Neutrophil (primary cell): Measurements from ENCODE around the gene MDK.

ENCODE experiments used
- H3K27ac ChIP-seq: fragments of 200-600 bp; sonication (generic); 2 replicates; pipeline ENCODE4 v1.5.1; 2016; ENCODE audit warnings: mild to moderate bottlenecking, moderate library complexity
- H3K27me3 ChIP-seq: fragments of 200-600 bp; sonication (generic); 2 replicates; pipeline ENCODE4 v1.6.0; 2016; ENCODE audit warnings: mild to moderate bottlenecking
- H3K36me3 ChIP-seq: fragments of 200-600 bp; sonication (generic); 2 replicates; pipeline ENCODE4 v1.5.1; 2017
- H3K4me1 ChIP-seq, 2 experiments: fragments of 200-600 bp in 1 of 2; sonication (generic) in 1 of 2; 1 replicate in 1 of 2; 2 replicates in 1 of 2; pipeline versions ENCODE4 v1.5.1 to v1.6.1; 2013 to 2016; ENCODE audit warnings: low read depth in 1 of 2, low read length in 1 of 2, mild to moderate bottlenecking in 1 of 2, moderate library complexity in 1 of 2; ENCODE audit not compliant: control insufficient read depth in 1 of 2, insufficient read depth in 1 of 2
- H3K4me3 ChIP-seq, 2 experiments: fragments of 200-600 bp in 1 of 2; sonication (generic) in 1 of 2; 1 replicate in 1 of 2; 2 replicates in 1 of 2; pipeline ENCODE4 v1.5.1; 2013 to 2016; ENCODE audit warnings: low read depth in 1 of 2, low read length in 1 of 2, mild to moderate bottlenecking in 1 of 2, moderate library complexity in 1 of 2
- H3K9me3 ChIP-seq: fragments of 200-600 bp; sonication (generic); 2 replicates; pipeline ENCODE4 v1.5.1; 2016
- CTCF ChIP-seq: fragments of 200-600 bp; sonication (generic); IDR thresholded peaks from 2 replicates; pipeline ENCODE4 v1.5.1; 2016; ENCODE audit warnings: antibody characterized with exemption

MDK gene

GRCh38 chr11:46383404-46383758 lies 1.9 kb downstream of the MDK start:
- H3K27ac ChIP-seq: no peak overlapping the region
- no peak for TF ChIP-seq CTCF
- H3K4me1 ChIP-seq: peaks cover 29 to 54% of the 10 kb centered on the region in 2 experiments
- H3K36me3 ChIP-seq: peaks cover 13% of the 10 kb centered on the region
- H3K27me3 ChIP-seq: peaks cover 78% of the 10 kb centered on the region
- H3K4me3 ChIP-seq: no peak overlapping the region
- H3K9me3 ChIP-seq: no peaks in the 10 kb centered on the region

DNA sequence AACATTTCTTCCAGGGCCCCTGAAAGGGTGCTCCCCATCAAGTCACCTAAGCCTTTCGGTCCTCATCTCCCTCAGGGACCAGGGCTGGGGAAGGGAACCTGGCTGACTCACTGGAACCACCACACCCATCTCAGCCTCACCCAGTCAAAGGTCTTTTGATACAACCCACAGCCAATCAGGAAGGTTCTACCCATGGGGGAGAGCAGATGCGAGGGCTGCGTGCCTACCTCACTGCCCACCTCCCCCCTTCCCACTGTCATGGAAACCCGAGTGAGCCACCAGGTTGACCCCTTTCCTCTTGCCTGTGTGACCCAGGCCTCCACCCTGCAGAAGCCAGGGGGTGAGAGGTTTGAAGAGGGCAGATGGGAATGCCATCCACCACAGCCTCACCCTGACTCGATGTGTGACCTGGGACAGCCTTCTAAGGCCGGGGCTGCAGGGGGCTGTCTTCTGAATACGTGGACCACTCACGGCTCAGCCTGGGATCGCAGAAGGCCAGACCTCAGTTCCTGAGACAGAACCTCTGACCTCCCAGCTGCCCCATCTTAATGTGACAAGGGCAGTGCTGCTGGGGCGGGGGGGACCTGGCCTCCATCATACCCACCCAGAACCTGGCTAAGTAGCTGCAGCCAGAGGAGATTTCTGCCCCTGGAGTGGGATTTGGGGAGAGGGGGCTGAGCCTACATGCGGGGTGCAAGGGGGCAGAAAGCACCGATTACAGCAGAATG lies 2.7 kb downstream of the MDK start:
- no peak for TF ChIP-seq CTCF
- Histone ChIP-seq H3K4me3 (no peak overlapping the region), H3K27me3 (peaks cover 86% of the 10 kb centered on the region), H3K9me3 (no peaks in the 10 kb centered on the region), H3K4me1 (peaks cover 21 to 47% of the 10 kb centered on the region in 2 experiments), H3K36me3 (peaks cover 7% of the 10 kb centered on the region), H3K27ac (no peak overlapping the region)

GRCh38 chr11:46385169-46386004 lies 3.9 kb downstream of the MDK start:
- Histone ChIP-seq H3K27ac (no peak overlapping the region), H3K9me3 (no peaks in the 10 kb centered on the region), H3K27me3 (peaks cover 98% of the 10 kb centered on the region), H3K4me3 (no peak overlapping the region), H3K36me3 (no peaks in the 10 kb centered on the region), H3K4me1 (peaks cover 21 to 47% of the 10 kb centered on the region in 2 experiments)
- no peak for TF ChIP-seq CTCF

DNA sequence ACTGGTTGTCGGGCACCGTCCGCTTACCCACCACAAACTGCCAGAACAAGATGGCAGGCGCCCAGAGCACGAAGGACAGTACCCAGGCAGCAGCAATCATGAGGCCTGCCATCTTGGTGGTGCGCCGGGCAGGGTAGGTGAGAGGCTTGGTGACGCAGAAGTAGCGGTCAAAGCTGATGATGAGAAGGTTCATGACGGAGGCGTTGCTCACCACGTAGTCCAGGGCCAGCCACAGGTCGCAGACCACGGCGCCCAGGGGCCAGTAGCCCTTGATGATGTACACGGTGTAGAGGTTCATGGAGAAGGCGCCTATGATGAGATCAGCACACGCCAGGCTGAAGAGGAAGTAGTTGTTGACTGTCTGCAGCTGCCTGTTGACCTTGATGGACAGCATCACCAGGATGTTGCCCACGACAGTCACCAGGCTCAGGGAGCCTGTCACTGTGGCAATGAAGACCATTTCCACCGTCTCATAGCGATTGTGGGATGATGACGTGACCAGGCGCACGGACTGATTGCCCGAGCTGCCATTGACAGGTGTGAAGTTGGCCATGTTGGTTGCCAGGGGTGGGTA lies 4.6 kb downstream of the MDK start:
- no peaks in the 10 kb centered on the region for H3K9me3 ChIP-seq
- TF ChIP-seq CTCF: no peak
- H3K27me3 ChIP-seq: peaks cover 100% of the 10 kb centered on the region
- H3K27ac ChIP-seq: no peak overlapping the region
- H3K4me3 ChIP-seq: no peak overlapping the region
- H3K36me3 ChIP-seq: no peaks in the 10 kb centered on the region
- H3K4me1 ChIP-seq: peaks cover 22 to 47% of the 10 kb centered on the region in 2 experiments

- H3K4me1 ChIP-seq: peaks cover 22 to 48% of the 10 kb centered on the region in 2 experiments
- H3K4me3 ChIP-seq: no peak overlapping the region
- peaks cover 100% of the 10 kb centered on the region for H3K27me3 ChIP-seq
- H3K27ac ChIP-seq: no peak overlapping the region
- no peak for TF ChIP-seq CTCF
- no peaks in the 10 kb centered on the region for H3K9me3 ChIP-seq
- no peaks in the 10 kb centered on the region for H3K36me3 ChIP-seq
Observed at GRCh38 chr11:46386674-46387073, 5.2 kb downstream of the MDK start.
